HG02938 (cell line): ENCODE measurements around the gene MSI2.
"Not testable (repeated sequence)": the region's sequence is repeated elsewhere in the genome, so short reads cannot be mapped to it uniquely, and the experiment has no call there.

Experiments used
- ATAC-seq: cut with Tn5 transposase; IDR thresholded peaks from one replicate; pipeline ENCODE4 v1.9.1; 2021; ENCODE audit warnings: mild to moderate bottlenecking, moderate library complexity; ENCODE audit not compliant: unreplicated experiment

MSI2 gene

DNA sequence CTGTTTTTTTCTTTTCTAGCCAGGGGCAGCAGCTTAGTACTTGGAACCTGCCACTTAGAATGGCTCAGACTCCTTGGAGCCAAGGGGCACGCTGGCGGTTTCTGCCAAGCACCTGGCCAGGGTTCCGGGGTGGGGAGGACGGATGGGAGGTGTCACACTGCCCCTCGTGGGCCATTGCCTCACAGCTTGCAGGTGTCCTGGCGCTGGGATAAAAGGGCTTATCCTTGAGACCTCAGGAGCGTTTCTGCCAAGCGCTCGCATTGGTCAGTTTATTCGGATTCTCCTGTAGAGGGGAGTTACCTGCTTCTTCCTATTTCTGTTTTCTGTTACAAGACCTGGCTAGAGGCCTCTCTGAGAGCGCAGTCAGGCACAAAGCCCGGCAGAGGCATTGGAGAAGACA lies 234.6 kb downstream of the MSI2 start:
- no peak for ATAC-seq

DNA sequence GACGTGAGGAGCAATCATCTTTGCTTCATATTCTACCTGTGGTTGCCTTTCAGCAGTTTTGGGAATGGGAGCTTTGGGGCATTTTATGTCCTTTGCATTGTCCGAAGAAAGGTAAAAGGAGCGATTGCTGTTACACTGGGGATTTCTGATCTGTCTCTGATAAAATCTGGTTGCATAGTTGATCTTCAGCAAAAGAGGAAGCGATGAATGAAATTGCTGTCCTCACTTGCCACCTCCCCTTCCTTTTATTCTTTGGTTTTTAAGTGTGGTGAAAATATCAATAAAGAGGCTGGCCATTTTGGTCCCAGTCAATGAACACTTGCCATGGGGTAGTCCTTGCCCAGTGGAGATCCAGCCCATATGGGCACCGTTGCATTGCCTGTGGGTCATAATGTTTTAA lies 236.8 kb downstream of the MSI2 start:
- ATAC-seq = no peak

DNA sequence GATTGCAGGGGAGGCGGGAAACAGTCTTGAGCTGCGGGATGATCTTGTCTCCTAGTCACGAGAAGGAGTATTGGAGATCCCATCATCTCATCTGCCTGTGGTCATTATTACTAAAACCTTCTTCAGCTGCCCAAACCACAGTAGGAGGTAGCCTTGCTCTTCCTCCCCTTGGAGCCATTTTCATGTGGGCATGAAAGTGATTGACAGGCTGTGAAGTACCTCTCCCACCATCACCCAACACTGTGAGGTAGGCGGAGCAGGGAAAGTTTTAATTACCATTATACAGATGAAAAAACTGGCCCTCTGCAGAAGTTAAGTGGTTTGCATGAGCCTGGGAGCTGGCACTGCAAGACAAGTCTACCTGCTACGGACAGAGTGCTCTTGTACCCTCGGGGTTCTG lies 237.3 kb downstream of the MSI2 start:
- no peak for ATAC-seq

DNA sequence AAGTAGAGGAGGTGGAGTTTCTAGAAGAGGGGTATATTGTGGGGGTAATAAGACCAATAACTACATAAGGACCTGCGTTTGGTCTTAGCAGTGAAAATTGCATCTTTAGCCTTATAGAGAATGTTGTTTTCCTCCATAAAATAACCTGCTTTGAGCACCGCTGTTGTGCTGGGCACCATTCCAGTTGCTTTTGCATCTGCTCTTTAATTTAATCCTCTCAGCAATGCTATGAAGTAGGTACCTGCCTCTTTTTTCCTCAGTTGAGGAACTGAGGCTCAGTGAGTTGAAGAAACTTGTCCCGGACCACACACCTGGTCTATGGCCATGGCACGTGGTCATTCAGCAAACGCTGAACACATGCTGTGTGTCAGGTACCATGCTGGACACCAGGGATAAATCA lies 238.1 kb downstream of the MSI2 start:
- ATAC-seq = no peak

DNA sequence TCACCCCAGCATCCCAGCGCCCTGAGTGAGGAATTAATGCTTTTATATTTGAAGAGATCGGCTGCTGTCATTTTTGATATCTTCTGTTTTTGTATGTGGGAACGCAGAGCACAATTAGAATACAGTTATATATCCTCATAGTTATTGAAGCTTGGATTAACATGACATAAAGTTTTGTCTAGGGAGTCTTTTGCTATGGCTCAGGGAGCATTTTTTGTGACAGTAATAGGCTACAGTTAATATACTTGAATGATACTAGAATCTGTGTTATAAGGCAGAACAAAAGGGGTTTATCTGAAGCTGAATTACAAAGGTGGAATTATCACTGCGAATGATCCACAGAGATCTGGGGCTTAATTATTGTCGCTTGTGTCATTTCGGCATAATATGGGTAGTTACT lies 239.4 kb downstream of the MSI2 start:
- ATAC-seq = no peak

DNA sequence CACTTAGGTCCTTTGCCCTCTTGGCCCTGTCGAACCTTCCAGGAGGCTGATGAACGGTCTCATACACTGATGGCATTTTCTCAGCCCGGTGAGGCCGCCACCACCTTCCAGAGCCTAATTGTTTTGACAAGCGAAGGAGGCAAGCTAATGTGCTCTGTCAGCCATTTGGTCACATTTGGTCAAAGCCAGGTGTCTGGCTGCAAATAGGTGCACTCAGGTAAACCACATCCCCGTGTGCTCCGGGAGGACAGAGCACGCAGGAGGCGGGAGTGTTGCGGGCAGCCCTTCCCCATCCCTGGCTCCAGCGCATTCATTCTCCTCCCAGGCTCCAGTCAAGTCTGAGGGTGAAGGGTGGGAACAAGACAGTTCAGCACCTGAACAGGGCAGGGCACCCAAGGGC lies 240.1 kb downstream of the MSI2 start:
- no peak for ATAC-seq

DNA sequence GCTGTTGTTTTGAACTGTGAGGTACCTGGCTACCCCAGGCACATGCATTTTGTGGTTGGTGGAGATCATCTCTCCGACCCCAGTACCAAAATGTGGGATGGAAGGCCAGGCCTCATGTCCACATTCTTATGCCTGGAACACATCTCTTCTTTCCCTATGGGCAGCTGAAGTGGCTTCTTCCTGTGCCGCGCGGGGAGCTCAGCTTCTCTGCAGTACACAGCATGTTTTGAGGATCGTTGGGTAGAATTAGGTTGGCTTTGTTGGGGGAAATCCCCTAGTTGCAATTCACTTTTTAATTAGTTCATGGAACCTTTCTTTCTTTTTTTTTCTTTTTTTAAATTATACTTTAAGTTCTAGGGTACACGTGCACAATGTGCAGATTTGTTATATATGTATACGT lies 242.1 kb downstream of the MSI2 start:
- ATAC-seq = no peak

DNA sequence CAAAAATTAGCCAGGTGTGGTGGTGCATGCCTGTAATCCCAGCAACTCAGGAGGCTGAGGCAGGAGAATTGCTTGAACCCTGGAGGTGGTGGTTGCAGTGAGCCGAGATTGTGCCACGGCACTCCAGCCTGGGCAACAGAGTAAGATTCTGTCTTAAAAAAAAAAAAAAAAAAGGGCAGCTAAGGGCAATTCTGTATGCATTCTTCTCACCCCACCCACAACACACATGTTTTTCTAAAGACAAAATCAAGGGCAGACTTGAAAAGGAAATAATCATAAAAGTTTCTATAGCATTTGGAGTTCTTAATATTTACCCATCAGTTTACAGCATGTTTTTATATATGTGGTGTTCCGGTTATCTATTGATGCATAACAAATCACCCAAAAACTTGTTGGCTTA lies 242.9 kb downstream of the MSI2 start:
- not testable (repeated sequence) for ATAC-seq

DNA sequence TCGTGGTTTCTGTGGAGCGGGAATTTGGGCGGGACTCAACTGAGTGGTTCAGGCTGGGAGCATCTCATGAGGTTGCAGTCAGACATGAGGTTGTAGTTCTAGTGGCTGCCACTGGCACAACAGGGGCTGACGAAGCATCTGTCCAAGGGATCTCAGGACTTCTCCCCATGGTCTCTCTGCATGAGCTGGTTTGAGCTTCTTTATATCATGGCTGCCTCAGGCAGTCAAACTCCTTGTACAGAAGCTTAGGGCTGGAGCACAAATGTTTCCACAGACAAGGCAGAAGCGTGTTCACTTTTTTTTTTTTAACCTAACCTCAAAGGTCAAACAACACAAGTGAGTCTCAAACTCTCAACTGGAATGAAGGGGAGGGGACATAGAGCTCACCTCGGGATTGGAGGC lies 243.3 kb downstream of the MSI2 start:
- no peak for ATAC-seq

DNA sequence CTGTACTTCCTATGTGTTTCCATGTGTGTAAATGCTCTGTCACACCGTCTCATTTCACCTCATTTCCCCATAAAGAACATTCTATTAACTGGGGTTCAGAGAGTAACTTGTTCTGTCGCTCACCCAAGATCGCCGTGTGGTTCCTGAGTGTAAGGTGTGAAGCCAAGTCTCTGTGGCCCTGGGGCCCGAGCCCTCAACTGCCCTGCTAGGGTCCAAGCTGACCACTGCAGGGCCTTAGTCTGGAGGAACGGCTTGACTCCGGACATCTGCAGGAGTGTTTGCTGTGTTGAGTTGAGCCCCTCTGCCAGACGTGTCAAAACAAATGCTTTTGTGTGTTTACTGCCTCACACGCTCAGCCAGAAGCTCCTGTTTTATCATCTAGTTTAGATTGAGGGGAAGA lies 244.7 kb downstream of the MSI2 start:
- ATAC-seq = no peak

DNA sequence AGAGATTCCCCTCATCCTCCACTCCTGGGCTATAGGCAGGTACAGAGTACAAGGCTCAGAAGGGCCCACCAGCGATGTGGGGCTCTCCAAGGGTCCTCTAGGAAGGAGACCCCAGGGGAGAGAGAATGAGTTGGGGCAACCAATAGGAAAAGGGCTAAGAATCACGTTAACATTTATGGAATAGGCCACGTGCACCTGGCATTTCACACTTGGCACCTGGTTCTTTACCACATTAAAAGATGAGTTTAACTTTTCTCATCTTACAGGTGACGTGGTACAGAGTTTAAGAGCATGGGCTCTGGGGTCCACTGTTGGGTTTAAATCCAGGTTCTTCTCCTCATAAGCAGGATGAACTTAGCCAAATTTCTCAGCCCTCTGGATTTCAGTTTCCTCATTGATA lies 245.7 kb downstream of the MSI2 start:
- ATAC-seq = no peak

DNA sequence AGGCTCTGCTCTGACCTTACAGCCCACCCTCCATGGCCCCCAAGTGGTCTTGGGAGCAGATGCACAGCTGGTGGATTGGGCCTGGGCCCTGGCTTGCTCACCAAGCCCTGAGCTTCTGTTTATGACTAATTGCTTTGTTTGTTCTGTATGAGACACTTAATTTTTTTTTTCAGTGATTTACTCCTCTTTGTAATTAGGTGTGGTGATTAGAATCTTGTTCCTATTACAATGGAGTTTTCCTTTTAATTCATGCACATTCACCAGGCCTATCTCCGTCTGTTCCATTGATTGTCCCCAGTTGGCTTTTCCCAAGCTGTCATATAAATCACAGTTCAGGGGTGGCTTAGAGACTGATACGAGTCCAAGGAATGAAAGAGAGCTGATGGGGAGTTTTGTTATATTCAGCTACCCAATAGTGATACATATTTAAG lies 246.5 kb downstream of the MSI2 start:
- no peak for ATAC-seq

DNA sequence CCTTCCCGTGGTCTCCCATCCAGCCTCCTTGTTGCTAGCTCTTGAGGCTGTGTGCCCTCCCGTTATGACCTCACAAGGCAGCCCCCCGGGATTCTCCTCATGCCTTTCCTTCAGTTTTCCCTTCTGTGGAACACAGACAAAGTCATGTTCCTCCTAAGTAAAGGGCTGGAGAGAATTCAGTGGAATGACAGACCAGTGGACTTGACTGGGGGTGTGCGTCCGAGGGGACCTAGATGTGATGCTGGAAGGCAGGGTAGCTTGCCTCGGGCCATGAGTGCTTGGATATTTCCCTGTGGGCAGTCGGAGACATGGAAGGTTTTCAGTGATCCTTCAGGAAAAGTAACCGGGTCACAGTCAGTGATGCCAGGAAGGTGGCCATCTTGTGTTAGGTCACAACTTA lies 247.9 kb downstream of the MSI2 start:
- no peak for ATAC-seq

DNA sequence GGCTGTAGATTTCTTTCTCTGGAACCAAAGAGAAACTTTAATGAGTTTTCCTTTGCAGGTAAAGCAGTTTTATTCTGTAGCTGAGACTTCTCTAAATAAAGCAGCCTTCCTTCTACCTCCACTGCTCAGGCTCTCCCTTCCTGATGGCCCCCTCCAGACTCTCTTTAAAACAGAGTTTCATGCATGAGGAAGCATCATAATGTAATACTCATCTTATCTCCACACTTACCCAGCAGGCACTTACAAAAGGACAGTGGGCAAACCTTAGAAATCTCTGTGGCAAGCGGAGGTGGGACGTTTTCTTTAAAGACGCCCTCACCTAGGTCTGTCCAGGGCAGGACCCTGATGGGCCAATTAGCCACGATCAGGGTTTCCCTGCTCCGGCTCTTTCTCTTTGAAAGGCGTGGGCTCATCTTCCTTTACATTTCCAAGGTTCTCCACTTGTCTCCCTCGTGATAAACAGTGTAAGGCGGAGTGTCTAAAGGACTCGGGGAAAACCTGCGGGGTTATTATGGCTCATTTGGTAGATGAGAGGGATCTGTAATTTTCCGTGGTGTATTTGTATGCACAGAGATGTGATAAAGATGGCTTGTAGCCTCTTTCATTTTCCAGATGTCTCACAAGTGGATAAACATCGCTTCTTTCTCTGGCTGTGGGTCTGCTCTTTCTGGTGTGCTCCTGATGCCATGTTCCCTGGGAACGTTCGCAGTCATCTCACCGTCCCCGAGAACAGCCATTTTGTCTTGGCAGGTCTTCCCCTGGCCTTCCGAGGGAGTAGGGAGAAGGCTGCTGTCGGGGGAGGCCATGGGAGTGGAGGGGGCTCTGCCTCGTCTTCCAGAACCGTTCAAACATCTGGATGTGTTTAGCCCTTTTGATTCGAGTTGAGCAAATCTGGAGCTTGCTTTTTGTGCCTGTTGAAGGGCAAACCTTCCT lies 249.8 kb downstream of the MSI2 start:
- no peak for ATAC-seq

DNA sequence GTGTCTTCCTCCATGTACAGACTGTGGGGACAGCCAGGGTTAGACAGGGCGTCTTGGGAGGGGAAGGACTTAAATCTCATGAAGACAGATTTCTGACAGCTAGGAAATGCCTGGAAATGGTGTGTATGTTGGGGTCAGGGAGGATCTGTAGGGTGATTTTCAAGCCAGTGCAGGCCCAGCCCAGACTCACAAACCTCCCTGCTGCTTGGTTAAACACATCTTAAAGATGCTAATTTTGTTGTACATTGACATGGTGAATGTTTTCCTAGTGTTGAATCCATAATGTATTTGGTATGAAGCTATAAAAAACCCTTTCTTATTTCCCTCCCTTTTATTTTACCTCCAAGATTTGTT lies 250.4 kb downstream of the MSI2 start:
- no peak for ATAC-seq

DNA sequence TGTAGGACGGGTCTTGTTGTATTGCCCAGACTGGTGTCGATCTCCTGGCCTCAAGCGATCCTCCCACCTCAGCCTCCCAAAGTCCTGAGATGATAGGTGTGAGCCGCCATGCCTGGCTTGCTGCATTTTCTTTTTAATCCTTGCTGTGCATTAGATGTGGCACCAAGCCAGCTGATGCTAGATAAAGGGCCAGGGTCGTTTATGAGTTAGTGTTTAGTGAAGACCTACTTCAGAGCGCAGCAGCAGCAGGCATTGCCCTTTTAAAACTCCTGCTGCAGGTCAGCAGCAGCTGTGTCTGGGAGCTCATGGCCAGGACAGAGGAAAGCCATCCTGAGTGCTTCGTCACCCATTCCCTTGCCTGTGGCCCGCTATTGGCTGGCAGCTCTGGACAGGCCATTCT lies 251.5 kb downstream of the MSI2 start:
- ATAC-seq = no peak

DNA sequence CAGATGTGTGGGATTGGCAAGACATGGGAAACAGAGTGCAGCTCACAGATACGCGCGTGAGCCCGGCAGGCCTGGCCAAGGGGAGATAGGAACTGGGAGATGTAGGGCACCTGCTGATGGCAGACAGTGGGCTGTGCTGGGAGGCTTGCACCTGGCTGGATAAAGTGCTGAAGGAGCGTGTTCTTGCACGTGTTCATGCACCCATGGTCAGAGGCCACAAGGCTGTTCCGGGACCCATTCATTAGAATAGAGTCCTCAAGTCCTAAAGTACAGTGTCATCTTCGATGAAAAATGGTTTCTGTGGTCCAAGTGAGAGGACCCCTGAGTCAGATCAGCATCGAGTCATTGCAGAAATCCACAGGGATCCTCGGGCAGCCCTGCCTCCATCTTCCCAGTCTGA lies 252.3 kb downstream of the MSI2 start:
- no peak for ATAC-seq

DNA sequence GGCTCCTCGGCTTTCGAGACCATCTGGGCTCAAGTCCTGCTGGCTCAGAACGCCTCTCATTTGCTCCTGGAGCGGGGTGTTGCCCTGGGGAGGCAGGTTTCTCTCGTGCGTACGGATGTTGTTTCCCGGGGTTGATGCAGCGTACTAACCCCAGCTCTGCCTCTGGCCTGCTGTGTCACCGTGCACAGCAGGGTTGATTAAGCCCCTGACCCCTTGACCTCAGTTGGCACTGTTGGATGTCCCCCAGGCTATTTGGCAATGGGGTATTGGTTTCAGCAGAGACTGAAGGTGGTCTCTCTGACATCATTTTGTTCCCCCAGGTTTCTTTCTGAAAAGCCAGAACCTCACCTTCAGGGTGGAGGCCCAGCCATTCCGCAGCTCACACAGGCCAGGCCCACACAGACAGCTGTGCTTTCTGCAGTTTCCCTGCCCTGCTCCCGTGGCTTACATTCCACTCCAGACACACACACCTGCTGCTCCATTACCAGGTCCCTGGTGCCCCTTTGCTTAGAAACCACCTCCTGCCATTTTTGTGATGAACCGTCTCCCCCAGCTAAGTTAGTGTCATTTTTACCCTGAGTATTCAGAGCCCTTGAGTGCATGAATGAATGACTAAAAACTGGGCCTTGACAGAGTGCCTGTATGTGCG lies 255.3 kb downstream of the MSI2 start:
- no peak for ATAC-seq

DNA sequence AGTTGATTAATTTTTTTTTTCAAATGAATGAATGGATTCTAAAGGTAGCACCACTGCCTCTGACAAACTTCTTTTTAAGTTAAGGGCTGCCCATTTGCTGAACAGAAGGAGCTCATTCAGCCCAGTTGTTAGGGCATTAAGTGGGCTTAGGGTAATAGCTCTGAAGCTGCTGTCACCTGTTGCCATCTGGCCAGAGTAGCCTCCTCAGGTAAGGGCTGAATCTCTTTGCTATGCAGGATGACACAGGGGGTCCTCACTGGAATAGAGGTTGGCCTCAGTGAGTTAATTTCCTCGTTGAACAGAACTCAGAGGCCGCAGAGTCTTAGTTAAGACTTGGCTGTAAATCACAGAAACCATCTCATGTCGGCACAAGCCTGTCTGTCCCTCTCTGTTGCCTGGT lies 255.9 kb downstream of the MSI2 start:
- no peak for ATAC-seq

DNA sequence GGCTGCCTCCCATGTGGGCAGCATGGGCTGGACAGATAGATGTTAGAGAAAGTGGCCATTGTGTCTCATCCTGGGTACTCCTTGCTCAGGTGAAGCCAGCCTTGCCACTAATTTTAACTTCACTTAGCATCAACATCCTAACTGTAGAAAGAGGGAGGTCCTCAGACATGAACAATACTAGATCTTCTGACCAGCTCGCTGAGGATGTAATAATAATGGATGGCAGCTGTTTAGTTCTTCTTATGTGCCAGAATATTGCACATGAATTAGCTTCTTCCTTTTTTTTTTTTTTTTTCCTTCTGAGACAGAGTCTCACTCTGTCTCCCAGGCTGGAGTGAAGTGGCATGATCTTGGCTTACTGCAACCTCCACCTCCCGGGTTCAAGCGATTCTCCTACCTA lies 256.4 kb downstream of the MSI2 start:
- no peak for ATAC-seq

DNA sequence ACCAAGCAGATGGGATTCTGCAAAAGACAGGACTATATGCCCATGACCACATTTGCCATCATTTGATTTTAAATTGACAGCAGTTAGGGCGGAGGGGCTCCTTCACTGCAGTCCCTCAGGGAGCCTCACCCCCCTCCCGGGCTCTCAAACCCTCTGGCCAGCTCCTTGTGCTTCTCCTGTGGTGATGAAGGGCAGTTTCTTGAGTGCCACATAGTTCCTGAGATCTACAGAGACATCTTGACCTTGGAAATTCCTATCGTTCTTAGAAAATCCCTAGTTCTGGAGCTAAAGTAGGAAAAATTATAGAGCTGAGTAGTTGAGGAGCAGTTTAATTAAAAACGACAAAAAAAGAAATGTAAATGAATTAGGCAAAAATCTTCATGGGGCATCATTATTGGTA lies 257.2 kb downstream of the MSI2 start:
- ATAC-seq = no peak

DNA sequence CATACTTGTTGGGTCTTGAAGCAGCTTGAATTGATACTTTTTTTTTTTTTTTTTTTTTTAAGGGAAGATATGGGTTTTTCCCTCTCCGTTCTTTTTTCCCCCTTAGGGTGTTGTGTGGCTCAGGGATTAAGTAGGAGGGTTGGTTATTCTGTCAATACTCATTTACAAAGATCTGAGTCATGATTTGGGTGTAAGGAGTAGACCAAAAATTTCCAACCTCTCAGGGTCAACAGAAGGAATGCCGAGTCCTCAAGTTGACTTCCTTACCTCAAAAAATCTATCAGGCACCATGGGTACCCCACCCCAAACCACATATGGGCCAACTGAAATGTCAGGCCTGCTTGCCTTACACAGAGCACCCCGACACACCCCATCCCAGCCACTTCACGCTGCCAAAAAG lies 258.3 kb downstream of the MSI2 start:
- no peak for ATAC-seq
